ENCODE data around the gene TMEM114.

TMEM114 gene

GRCh38 chr16:8547762-8548161 lies 42.5 kb downstream of the TMEM114 start:
- no peak for DNase-seq

- DNase-seq = no peak
Observed at GRCh38 chr16:8544406-8544805, 45.9 kb downstream of the TMEM114 start.

- DNase-seq = no peak
Observed at GRCh38 chr16:8543258-8543657, 47.1 kb downstream of the TMEM114 start.

- DNase-seq = no peak
Observed at GRCh38 chr16:8542393-8542792, 47.9 kb downstream of the TMEM114 start.

GRCh38 chr16:8541868-8542267 lies 48.4 kb downstream of the TMEM114 start:
- DNase-seq = no peak

- no peak for DNase-seq
Observed at GRCh38 chr16:8537691-8538342, 52.5 kb downstream of the TMEM114 start.

- no peak for DNase-seq
Observed at GRCh38 chr16:8533509-8533908, 56.8 kb downstream of the TMEM114 start.

- DNase-seq = no peak
Observed at GRCh38 chr16:8530752-8531384, 59.4 kb downstream of the TMEM114 start.

- DNase-seq = no peak
Observed at GRCh38 chr16:8528471-8528870, 61.8 kb downstream of the TMEM114 start.

- DNase-seq = no peak
Observed at GRCh38 chr16:8523932-8524331, 66.4 kb downstream of the TMEM114 start.

- no peak for DNase-seq
Observed at GRCh38 chr16:8522757-8523156, 67.6 kb downstream of the TMEM114 start.

GRCh38 chr16:8519643-8520042 lies 70.7 kb downstream of the TMEM114 start:
- no peak for DNase-seq
